Stomach (tissue), 4 donors: ENCODE measurements around the gene LCE2A.

Source experiments
- POLR2AphosphoS5 ChIP-seq, 3 donors: sonication (generic); formaldehyde crosslinking; IDR thresholded peaks; one replicate each; pipeline ENCODE4 v1.6.1; 2016; ENCODE audit warnings: antibody characterized with exemption in 3 of 3
- TF ChIP-seq, protein P1 (sequence below), 7 experiments: fragments of 450-650 bp in 4 of 7; fragments of 200-600 bp in 3 of 7; sonication (generic) in 3 of 7; IDR thresholded peaks; one replicate each; pipeline ENCODE4 v1.5.1; 2016 to 2019; ENCODE audit warnings: antibody characterized with exemption in 7 of 7, control low read depth in 2 of 7, mild to moderate bottlenecking in 1 of 7

GRCh38 chr1:152735648-152736047 lies 37.5 kb downstream of the LCE2A start:
- TF ChIP-seq, protein P1, sequence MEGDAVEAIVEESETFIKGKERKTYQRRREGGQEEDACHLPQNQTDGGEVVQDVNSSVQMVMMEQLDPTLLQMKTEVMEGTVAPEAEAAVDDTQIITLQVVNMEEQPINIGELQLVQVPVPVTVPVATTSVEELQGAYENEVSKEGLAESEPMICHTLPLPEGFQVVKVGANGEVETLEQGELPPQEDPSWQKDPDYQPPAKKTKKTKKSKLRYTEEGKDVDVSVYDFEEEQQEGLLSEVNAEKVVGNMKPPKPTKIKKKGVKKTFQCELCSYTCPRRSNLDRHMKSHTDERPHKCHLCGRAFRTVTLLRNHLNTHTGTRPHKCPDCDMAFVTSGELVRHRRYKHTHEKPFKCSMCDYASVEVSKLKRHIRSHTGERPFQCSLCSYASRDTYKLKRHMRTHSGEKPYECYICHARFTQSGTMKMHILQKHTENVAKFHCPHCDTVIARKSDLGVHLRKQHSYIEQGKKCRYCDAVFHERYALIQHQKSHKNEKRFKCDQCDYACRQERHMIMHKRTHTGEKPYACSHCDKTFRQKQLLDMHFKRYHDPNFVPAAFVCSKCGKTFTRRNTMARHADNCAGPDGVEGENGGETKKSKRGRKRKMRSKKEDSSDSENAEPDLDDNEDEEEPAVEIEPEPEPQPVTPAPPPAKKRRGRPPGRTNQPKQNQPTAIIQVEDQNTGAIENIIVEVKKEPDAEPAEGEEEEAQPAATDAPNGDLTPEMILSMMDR (IDR thresholded peaks at IDR 0.05), result no peak
- TF ChIP-seq POLR2AphosphoS5 (IDR thresholded peaks at IDR 0.05), result no peak
